IMR-90 (cell line): ENCODE results near the gene PRKAG2. TPM values are rescaled to one million over a fixed set of nuclear protein-coding genes. Genes with fewer than 3 reads are reported as not detected.

Experiments
- ATAC-seq: fragments of 200-7000 bp; cut with Tn5 transposase; 2 replicates; pipeline ENCODE4 v1.9.1; 2020; ENCODE audit warnings: low read depth, mild to moderate bottlenecking, moderate library complexity
- BruUV-seq: library from RNA; stranded (reverse); fragments of 400-500 nt; replicated peaks from 2 replicates; lab custom pipeline; 2021; lab: Mats Ljungman, UMichigan
- CTCF ChIA-PET: fragments of 300-600 bp; formaldehyde crosslinking; extraction: SDS; loops from one replicate; lab custom pipeline; 2021; ENCODE audit warnings: antibody characterized with exemption; lab: Yijun Ruan, JAX
- POLR2A ChIA-PET: fragments of 300-600 bp; sonication (Branson Sonifier 250); formaldehyde crosslinking; loops from one replicate; lab custom pipeline; 2022; ENCODE audit warnings: antibody characterized with exemption; ENCODE audit not compliant: unreplicated experiment; lab: Charles Lee
- DNase-seq: peaks from one replicate; pipeline ENCODE4 v3.0.0; 2013
- H2AFZ ChIP-seq: replicated peaks from 2 replicates; pipeline ENCODE3; 2013; ENCODE audit warnings: low read length, mild to moderate bottlenecking; ENCODE audit not compliant: poor library complexity
- H2AK5ac ChIP-seq: 2 replicates; pipeline ENCODE4 v1.6.1; 2013; ENCODE audit warnings: low read depth, low read length, inconsistent platforms
- H2AK9ac ChIP-seq: replicated peaks from 2 replicates; pipeline ENCODE3; 2013; ENCODE audit warnings: mild to moderate bottlenecking, low read depth, low read length, moderate library complexity; ENCODE audit not compliant: poor library complexity
- H2BK120ac ChIP-seq: 2 replicates; pipeline ENCODE4 v1.6.1; 2013; ENCODE audit warnings: low read depth, low read length, inconsistent platforms
- H2BK15ac ChIP-seq: 3 replicates; pipeline ENCODE4 v1.6.1; 2013; ENCODE audit warnings: low read depth, low read length, inconsistent platforms
- H2BK20ac ChIP-seq: 2 replicates; pipeline ENCODE4 v1.6.1; 2013; ENCODE audit warnings: low read depth, mild to moderate bottlenecking, inconsistent platforms, low read length, moderate library complexity
- H2BK5ac ChIP-seq: 2 replicates; pipeline ENCODE4 v1.6.1; 2013; ENCODE audit warnings: mild to moderate bottlenecking, low read depth, low read length, inconsistent platforms; ENCODE audit not compliant: poor library complexity, severe bottlenecking
- H3K14ac ChIP-seq: replicated peaks from 2 replicates; pipeline ENCODE4 v1.6.1; 2013; ENCODE audit warnings: low read depth, low read length, inconsistent platforms
- H3K18ac ChIP-seq: 2 replicates; pipeline ENCODE4 v1.6.1; 2013; ENCODE audit warnings: low read depth, low read length, control low read depth
- H3K23ac ChIP-seq: 2 replicates; pipeline ENCODE4 v1.6.1; 2013; ENCODE audit warnings: low read depth, low read length, inconsistent platforms
- H3K27ac ChIP-seq: 2 replicates; pipeline ENCODE4 v1.5.1; 2013; ENCODE audit warnings: mild to moderate bottlenecking, control low read depth, low read length; ENCODE audit not compliant: insufficient read depth
- H3K27me3 ChIP-seq: 2 replicates; pipeline ENCODE4 v1.6.1; 2013; ENCODE audit warnings: low read length; ENCODE audit not compliant: control insufficient read depth, insufficient read depth
- H3K36me3 ChIP-seq: 2 replicates; pipeline ENCODE4 v1.6.1; 2013; ENCODE audit warnings: low read length, mixed read lengths; ENCODE audit not compliant: control insufficient read depth, insufficient read depth
- H3K4ac ChIP-seq: 2 replicates; pipeline ENCODE4 v1.6.1; 2013; ENCODE audit warnings: low read depth, low read length, inconsistent platforms
- H3K4me1 ChIP-seq: 2 replicates; pipeline ENCODE4 v1.6.1; 2013; ENCODE audit warnings: low read length, mixed read lengths; ENCODE audit not compliant: control insufficient read depth, insufficient read depth
- H3K4me2 ChIP-seq: 2 replicates; pipeline ENCODE4 v1.6.1; 2013; ENCODE audit warnings: low read depth, mild to moderate bottlenecking, control low read depth, low read length, moderate library complexity
- H3K4me3 ChIP-seq: 2 replicates; pipeline ENCODE4 v1.5.1; 2013; ENCODE audit warnings: low read depth, mild to moderate bottlenecking, control low read depth, low read length, moderate library complexity; ENCODE audit not compliant: insufficient read depth
- H3K56ac ChIP-seq: 2 replicates; pipeline ENCODE4 v1.6.1; 2013; ENCODE audit warnings: low read length, inconsistent platforms; ENCODE audit not compliant: insufficient read depth; ENCODE audit errors: extremely low read depth
- H3K79me1 ChIP-seq, 2 experiments: 2 replicates each; pipeline ENCODE4 v1.6.1; 2013; ENCODE audit warnings: low read length in 2 of 2, inconsistent platforms in 1 of 2, low read depth in 1 of 2
- H3K9ac ChIP-seq: 2 replicates; pipeline ENCODE4 v1.6.1; 2013; ENCODE audit warnings: low read depth, low read length, control low read depth
- H3K9me1 ChIP-seq: 2 replicates; pipeline ENCODE4 v1.6.1; 2013; ENCODE audit warnings: low read length, inconsistent platforms; ENCODE audit not compliant: insufficient read depth
- H3K9me3 ChIP-seq: 2 replicates; pipeline ENCODE4 v1.6.1; 2013; ENCODE audit warnings: low read length; ENCODE audit not compliant: control insufficient read depth, insufficient read depth
- H4K20me1 ChIP-seq: 2 replicates; pipeline ENCODE4 v1.6.1; 2013; ENCODE audit warnings: low read length, inconsistent platforms; ENCODE audit not compliant: insufficient read depth
- H4K5ac ChIP-seq: 2 replicates; pipeline ENCODE4 v1.6.1; 2013; ENCODE audit warnings: mild to moderate bottlenecking, low read depth, low read length, control low read depth
- H4K8ac ChIP-seq, 2 experiments: 2 replicates each; pipeline ENCODE4 v1.6.1; 2013; ENCODE audit warnings: low read depth in 2 of 2, low read length in 2 of 2, control low read depth in 1 of 2, inconsistent platforms in 1 of 2
- H4K91ac ChIP-seq: 2 replicates; pipeline ENCODE4 v1.6.1; 2013; ENCODE audit warnings: low read depth, low read length, inconsistent platforms; ENCODE audit not compliant: insufficient read depth
- BHLHE40 ChIP-seq: fragments of 150-350 bp; IDR thresholded peaks from 2 replicates; pipeline ENCODE4 v1.6.1; 2016; ENCODE audit warnings: mild to moderate bottlenecking, low read depth, low read length
- CEBPB ChIP-seq: IDR thresholded peaks from 2 replicates; pipeline ENCODE4 v1.6.1; 2012; ENCODE audit warnings: low read depth, low read length, improper control_type of control experiment
- CHD1 ChIP-seq: IDR thresholded peaks from 2 replicates; pipeline ENCODE4 v1.6.1; 2012; ENCODE audit warnings: low read depth, low read length, improper control_type of control experiment
- FOS ChIP-seq: fragments of 150-350 bp; IDR thresholded peaks from 2 replicates; pipeline ENCODE4 v1.6.1; 2016; ENCODE audit warnings: low read depth, low read length
- MAFK ChIP-seq: IDR thresholded peaks from 2 replicates; pipeline ENCODE4 v1.6.1; 2012; ENCODE audit warnings: low read depth, low read length, improper control_type of control experiment
- MAZ ChIP-seq: IDR thresholded peaks from 2 replicates; pipeline ENCODE4 v1.6.1; 2012; ENCODE audit warnings: low read depth, mild to moderate bottlenecking, low read length, improper control_type of control experiment, moderate library complexity, borderline replicate concordance
- MXI1 ChIP-seq: IDR thresholded peaks from 2 replicates; pipeline ENCODE4 v1.6.1; 2012; ENCODE audit warnings: low read depth, mild to moderate bottlenecking, low read length, moderate library complexity, borderline replicate concordance
- NFE2L2 ChIP-seq: fragments of 150-350 bp; IDR thresholded peaks from 2 replicates; pipeline ENCODE4 v1.6.1; 2016; ENCODE audit warnings: low read depth, mild to moderate bottlenecking, low read length
- POLR2A ChIP-seq: IDR thresholded peaks from 2 replicates; pipeline ENCODE4 v1.6.1; 2012; ENCODE audit warnings: mild to moderate bottlenecking, low read depth, low read length
- RAD21 ChIP-seq: IDR thresholded peaks from 2 replicates; pipeline ENCODE4 v1.6.1; 2012; ENCODE audit warnings: low read length, improper control_type of control experiment
- RCOR1 ChIP-seq: IDR thresholded peaks from 2 replicates; pipeline ENCODE4 v1.6.1; 2012; ENCODE audit warnings: mild to moderate bottlenecking, low read length, improper control_type of control experiment; ENCODE audit not compliant: insufficient replicate concordance
- RFX5 ChIP-seq: IDR thresholded peaks from 2 replicates; pipeline ENCODE4 v1.8.0; 2012; ENCODE audit warnings: low read depth, mild to moderate bottlenecking, low read length, moderate library complexity
- SMC3 ChIP-seq: fragments of 150-350 bp; IDR thresholded peaks from 2 replicates; pipeline ENCODE4 v1.6.1; 2016; ENCODE audit warnings: low read depth, mild to moderate bottlenecking, antibody characterized with exemption, low read length, moderate library complexity
- WGBS, 2 experiments: methylation state at CpG; one replicate each; pipeline versions ENCODE4 v1.1.5 to v1.1.7; 2013; ENCODE audit warnings: missing lambda C conversion rate in 2 of 2; ENCODE audit not compliant: insufficient read length in 1 of 2; ENCODE audit errors: extremely low coverage in 2 of 2; 5-methylcytosine and 5-hydroxymethylcytosine counted together
- dilution Hi-C: fragments of 300-500 bp; cut with HindIII; formaldehyde crosslinking; loops from one replicate; pipeline ENCODE4 v1.14.3; 2018; ENCODE audit warnings: low sequenced_read_pairs; ENCODE audit not compliant: unreplicated experiment
- in situ Hi-C: fragments of 300-500 bp; cut with MboI; formaldehyde crosslinking; loops from 3 replicates; pipeline ENCODE4 v1.14.3; 2019; ENCODE audit warnings: low sequenced_read_pairs, inconsistent platforms, mixed read lengths
- intact Hi-C: fragments of 100-400 bp; cut with micrococcal nuclease; formaldehyde crosslinking; loops from 2 replicates; pipeline ENCODE4 v1.10.0; 2022
- polyA plus RNA-seq, 3 experiments: library from polyadenylated mRNA; depleted of rRNA; stranded (reverse); fragments of >200 nt; gene quantifications; 2 replicates each; pipeline ENCODE4 v1.2.3, GENCODE V29; 2012; ENCODE audit warnings: low replicate concordance in 1 of 3
- total RNA-seq: library from RNA; depleted of rRNA; stranded (reverse); fragments of >200 nt; gene quantifications from 2 replicates; pipeline ENCODE4 v1.2.3, GENCODE V29; 2012
- TF ChIP-seq, protein P1 (sequence below): fragments of 150-350 bp; IDR thresholded peaks from 2 replicates; pipeline ENCODE4 v1.6.1; 2017; ENCODE audit warnings: mild to moderate bottlenecking, antibody characterized with exemption, low read length, low read depth
- TF ChIP-seq, protein P2 (sequence below): conservative IDR thresholded peaks from 2 replicates; pipeline ENCODE4 v1.5.1; 2012; ENCODE audit warnings: mild to moderate bottlenecking, low read depth, low read length, improper control_type of control experiment
- TF ChIP-seq, protein P3 (sequence below): fragments of 150-350 bp; IDR thresholded peaks from 2 replicates; pipeline ENCODE4 v1.6.1; 2016; ENCODE audit warnings: low read depth, mild to moderate bottlenecking, low read length, moderate library complexity, borderline replicate concordance

PRKAG2 gene
- total and polyA plus RNA-seq, 2 of the 4 experiments (the other 2 are of a cell fraction), result 15.4 to 21.6 TPM

DNA sequence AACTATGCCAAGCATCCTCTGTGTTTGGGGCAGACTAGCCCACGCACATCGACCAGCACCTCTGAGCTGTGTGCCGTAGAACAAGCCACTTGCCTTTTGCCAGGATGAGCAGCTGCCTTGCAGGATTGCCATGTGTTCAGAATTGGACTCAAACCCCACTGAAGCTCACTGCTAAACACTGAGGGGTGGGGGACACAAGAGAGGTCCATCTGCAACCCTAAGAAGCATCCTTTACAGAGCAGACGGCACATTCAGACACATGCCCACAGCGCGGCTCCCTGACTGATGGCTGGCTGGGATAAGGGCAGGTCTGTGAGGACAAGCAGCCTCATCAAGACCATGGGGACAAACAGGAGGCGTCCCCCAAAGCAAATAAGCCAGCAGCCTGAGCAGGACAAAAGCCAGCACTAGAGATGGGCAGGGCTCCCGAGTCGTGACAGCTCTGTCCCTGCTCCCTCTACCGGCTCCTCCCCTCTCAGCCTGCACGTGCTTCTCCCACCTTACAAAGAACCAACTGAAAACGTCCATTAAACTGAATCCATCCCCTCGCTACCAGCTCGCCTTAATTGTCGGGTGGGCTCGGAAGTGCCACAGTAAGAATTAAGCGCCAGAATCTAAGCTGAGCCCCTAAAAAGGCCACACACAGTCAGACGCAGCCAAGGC lies 114.2 kb downstream of the PRKAG2 start:
- intact Hi-C loops, result no loop called here
- ATAC-seq, result no peak
- no peak for DNase-seq

More for the DNA sequence above, 114.2 kb downstream of the PRKAG2 start:
- no peak overlapping the region for H3K18ac ChIP-seq
- ChIA-PET POLR2A (no interaction called here), CTCF (no interaction called here)
- in situ Hi-C loops, result loop anchor here (25.0 kb wide), 2 partner anchors 300 to 400 kb away; no protein-coding TSS in a partner anchor
- H4K8ac ChIP-seq, result no peak overlapping the region
- no peak overlapping the region for H3K14ac ChIP-seq
- H2AK9ac ChIP-seq, result no peak overlapping the region
- no peak overlapping the region for H2BK20ac ChIP-seq
- TF ChIP-seq FOS (no peak), CHD1 (no peak), MAZ (no peak), RCOR1 (no peak), SMC3 (no peak), MXI1 (no peak), NFE2L2 (no peak), RFX5 (no peak), RAD21 (no peak), POLR2A (no peak), MAFK (no peak), CEBPB (no peak), BHLHE40 (no peak)
- TF ChIP-seq, protein P1, sequence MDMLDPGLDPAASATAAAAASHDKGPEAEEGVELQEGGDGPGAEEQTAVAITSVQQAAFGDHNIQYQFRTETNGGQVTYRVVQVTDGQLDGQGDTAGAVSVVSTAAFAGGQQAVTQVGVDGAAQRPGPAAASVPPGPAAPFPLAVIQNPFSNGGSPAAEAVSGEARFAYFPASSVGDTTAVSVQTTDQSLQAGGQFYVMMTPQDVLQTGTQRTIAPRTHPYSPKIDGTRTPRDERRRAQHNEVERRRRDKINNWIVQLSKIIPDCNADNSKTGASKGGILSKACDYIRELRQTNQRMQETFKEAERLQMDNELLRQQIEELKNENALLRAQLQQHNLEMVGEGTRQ, result no peak
- TF ChIP-seq, protein P2, sequence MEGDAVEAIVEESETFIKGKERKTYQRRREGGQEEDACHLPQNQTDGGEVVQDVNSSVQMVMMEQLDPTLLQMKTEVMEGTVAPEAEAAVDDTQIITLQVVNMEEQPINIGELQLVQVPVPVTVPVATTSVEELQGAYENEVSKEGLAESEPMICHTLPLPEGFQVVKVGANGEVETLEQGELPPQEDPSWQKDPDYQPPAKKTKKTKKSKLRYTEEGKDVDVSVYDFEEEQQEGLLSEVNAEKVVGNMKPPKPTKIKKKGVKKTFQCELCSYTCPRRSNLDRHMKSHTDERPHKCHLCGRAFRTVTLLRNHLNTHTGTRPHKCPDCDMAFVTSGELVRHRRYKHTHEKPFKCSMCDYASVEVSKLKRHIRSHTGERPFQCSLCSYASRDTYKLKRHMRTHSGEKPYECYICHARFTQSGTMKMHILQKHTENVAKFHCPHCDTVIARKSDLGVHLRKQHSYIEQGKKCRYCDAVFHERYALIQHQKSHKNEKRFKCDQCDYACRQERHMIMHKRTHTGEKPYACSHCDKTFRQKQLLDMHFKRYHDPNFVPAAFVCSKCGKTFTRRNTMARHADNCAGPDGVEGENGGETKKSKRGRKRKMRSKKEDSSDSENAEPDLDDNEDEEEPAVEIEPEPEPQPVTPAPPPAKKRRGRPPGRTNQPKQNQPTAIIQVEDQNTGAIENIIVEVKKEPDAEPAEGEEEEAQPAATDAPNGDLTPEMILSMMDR, result no peak
- TF ChIP-seq, protein P3, sequence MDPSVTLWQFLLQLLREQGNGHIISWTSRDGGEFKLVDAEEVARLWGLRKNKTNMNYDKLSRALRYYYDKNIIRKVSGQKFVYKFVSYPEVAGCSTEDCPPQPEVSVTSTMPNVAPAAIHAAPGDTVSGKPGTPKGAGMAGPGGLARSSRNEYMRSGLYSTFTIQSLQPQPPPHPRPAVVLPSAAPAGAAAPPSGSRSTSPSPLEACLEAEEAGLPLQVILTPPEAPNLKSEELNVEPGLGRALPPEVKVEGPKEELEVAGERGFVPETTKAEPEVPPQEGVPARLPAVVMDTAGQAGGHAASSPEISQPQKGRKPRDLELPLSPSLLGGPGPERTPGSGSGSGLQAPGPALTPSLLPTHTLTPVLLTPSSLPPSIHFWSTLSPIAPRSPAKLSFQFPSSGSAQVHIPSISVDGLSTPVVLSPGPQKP, result no peak
- H3K27me3 ChIP-seq, result peaks cover 55% of the 10 kb centered on the region
- H4K5ac ChIP-seq, result no peak overlapping the region
- H3K36me3 ChIP-seq, result no peaks in the 10 kb centered on the region
- no peak overlapping the region for H2AFZ ChIP-seq
- H4K91ac ChIP-seq, result no peak overlapping the region
- H3K4me1 ChIP-seq, result peaks cover 3% of the 10 kb centered on the region
- no peak overlapping the region for H3K4ac ChIP-seq
- no peak overlapping the region for H2BK15ac ChIP-seq
- no peaks in the 10 kb centered on the region for H3K79me1 ChIP-seq
- no peak overlapping the region for H2BK5ac ChIP-seq
- H2BK120ac ChIP-seq, result no peak overlapping the region
- 23% methylated on average over 6 of the region's 18 CpGs; no CpG with 5 or more reads in 1 of the 2 experiments for WGBS, 2 experiments
- H3K9ac ChIP-seq, result no peak overlapping the region
- dilution Hi-C loops, result no loop called here
- H3K4me2 ChIP-seq, result no peak overlapping the region
- BruUV-seq, result no TSS peak
- H3K9me3 ChIP-seq, result peaks cover under 1% of the 10 kb centered on the region; the same call in 1 of the 2 replicates
- no peak overlapping the region for H2AK5ac ChIP-seq
- H3K27ac ChIP-seq, result no peak overlapping the region
- H3K9me1 ChIP-seq, result no peaks in the 10 kb centered on the region
- no peak overlapping the region for H3K23ac ChIP-seq
- no peaks in the 10 kb centered on the region; the same call in 1 of the 2 replicates for H4K20me1 ChIP-seq
- H3K4me3 ChIP-seq, result no peak overlapping the region
- no peak overlapping the region for H3K56ac ChIP-seq
